PC-3 (cell line): ENCODE measurements around the gene SLC12A3. TPM values are rescaled to one million over a fixed set of nuclear protein-coding genes. Genes with fewer than 3 reads are reported as not detected.

Source experiments
- ATAC-seq: fragments of 200-7000 bp; cut with Tn5 transposase; 2 replicates; pipeline ENCODE4 v1.9.1; 2020; ENCODE audit warnings: mild to moderate bottlenecking, moderate library complexity
- BruUV-seq: library from RNA; stranded (reverse); fragments of 400-500 nt; replicated peaks from 2 replicates; lab custom pipeline; 2021; lab: Mats Ljungman, UMichigan
- CTCF ChIA-PET: fragments of 300-600 bp; sonication (Branson Sonifier 250); formaldehyde crosslinking; loops from one replicate; lab custom pipeline; 2022; ENCODE audit warnings: antibody characterized with exemption; lab: Charles Lee
- POLR2A ChIA-PET: fragments of 300-600 bp; sonication (Branson Sonifier 250); formaldehyde crosslinking; loops from one replicate; lab custom pipeline; 2022; ENCODE audit warnings: antibody characterized with exemption; ENCODE audit not compliant: unreplicated experiment; lab: Charles Lee
- DNase-seq: peaks from one replicate; pipeline ENCODE4 v3.0.0-alpha.2; 2015
- H2AFZ ChIP-seq: fragments of 300-600 bp; sonication (generic); 2 replicates; pipeline ENCODE4 v1.6.0; 2016; ENCODE audit warnings: antibody characterized with exemption, low read length
- H3F3A ChIP-seq: fragments of 300-600 bp; sonication (generic); one replicate; pipeline ENCODE4 v1.6.0; 2017; ENCODE audit warnings: antibody characterized with exemption, low read length, control low read depth, mild to moderate bottlenecking; ENCODE audit not compliant: unreplicated experiment
- H3K27ac ChIP-seq: fragments of 300-600 bp; sonication (generic); 2 replicates; pipeline ENCODE4 v1.5.1; 2016; ENCODE audit warnings: mild to moderate bottlenecking, low read length
- H3K27me3 ChIP-seq: fragments of 300-600 bp; sonication (generic); 2 replicates; pipeline ENCODE4 v1.6.1; 2016; ENCODE audit warnings: low read length, mixed read lengths
- H3K36me3 ChIP-seq: fragments of 300-600 bp; sonication (generic); 2 replicates; pipeline ENCODE4 v1.6.1; 2016; ENCODE audit warnings: low read depth, mixed run types, low read length, mixed read lengths
- H3K4me1 ChIP-seq: fragments of 300-600 bp; sonication (generic); 2 replicates; pipeline ENCODE4 v1.5.1; 2016; ENCODE audit warnings: low read length; ENCODE audit not compliant: insufficient read depth
- H3K4me2 ChIP-seq: fragments of 300-600 bp; sonication (generic); 2 replicates; pipeline ENCODE4 v1.6.0; 2016; ENCODE audit warnings: low read length
- H3K4me3 ChIP-seq: fragments of 300-600 bp; sonication (generic); 2 replicates; pipeline ENCODE4 v1.5.1; 2016; ENCODE audit warnings: mild to moderate bottlenecking, low read length, mixed read lengths
- H3K79me2 ChIP-seq: fragments of 300-600 bp; sonication (generic); 2 replicates; pipeline ENCODE4 v1.6.1; 2017; ENCODE audit warnings: low read length, mixed read lengths
- H3K9ac ChIP-seq: fragments of 300-600 bp; sonication (generic); 2 replicates; pipeline ENCODE4 v1.6.0; 2016; ENCODE audit warnings: mild to moderate bottlenecking, low read length
- H3K9me2 ChIP-seq: fragments of 300-600 bp; sonication (generic); replicated peaks from 2 replicates; pipeline ENCODE4 v1.6.1; 2016; ENCODE audit warnings: mixed run types, low read length, mixed read lengths
- H3K9me3 ChIP-seq: fragments of 300-600 bp; sonication (generic); 2 replicates; pipeline ENCODE4 v1.6.1; 2016; ENCODE audit warnings: low read length, mixed read lengths
- H4K20me1 ChIP-seq: fragments of 300-600 bp; sonication (generic); 2 replicates; pipeline ENCODE4 v1.6.1; 2016; ENCODE audit warnings: low read length, mixed read lengths
- EZH2 ChIP-seq: fragments of 300-600 bp; sonication (generic); IDR thresholded peaks from one replicate; pipeline ENCODE4 v1.6.1; 2017; ENCODE audit warnings: antibody characterized with exemption, mild to moderate bottlenecking, low read length; ENCODE audit not compliant: unreplicated experiment
- EZH2phosphoT487 ChIP-seq: fragments of 300-600 bp; sonication (generic); IDR thresholded peaks from 2 replicates; pipeline ENCODE4 v1.6.1; 2018; ENCODE audit warnings: mild to moderate bottlenecking, antibody characterized with exemption, low read length, borderline replicate concordance
- intact Hi-C: fragments of 100-400 bp; cut with micrococcal nuclease; formaldehyde crosslinking; loops from 2 replicates; pipeline ENCODE4 v1.9.0; 2023
- total RNA-seq: library from RNA; depleted of rRNA; stranded (reverse); fragments of >200 nt; gene quantifications from 2 replicates; pipeline ENCODE4 v1.2.3, GENCODE V29; 2014
- TF ChIP-seq, protein P1 (sequence below): fragments of 300-600 bp; sonication (generic); conservative IDR thresholded peaks from 2 replicates; pipeline ENCODE4 v1.5.1; 2017; ENCODE audit warnings: antibody characterized with exemption, low read depth, mild to moderate bottlenecking, low read length

Gene SLC12A3
- total RNA-seq, 1 experiment from 2014 or later: not detected

DNA sequence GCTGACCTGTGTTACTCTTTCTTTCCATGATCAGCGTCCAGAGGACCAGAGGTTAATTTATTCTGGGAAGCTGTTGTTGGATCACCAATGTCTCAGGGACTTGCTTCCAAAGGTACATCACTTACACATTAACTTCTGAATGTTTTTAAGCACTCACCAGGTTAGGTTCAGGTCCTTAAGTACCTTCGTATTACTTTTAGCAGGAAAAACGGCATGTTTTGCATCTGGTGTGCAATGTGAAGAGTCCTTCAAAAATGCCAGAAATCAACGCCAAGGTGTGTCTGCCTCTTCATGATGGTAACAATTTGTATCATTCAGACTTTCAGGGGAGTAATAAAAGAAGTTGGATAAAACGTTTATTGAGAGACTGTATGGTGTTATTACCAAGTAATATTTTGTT lies 70.2 kb downstream of the SLC12A3 start:
- Histone ChIP-seq H3K79me2 (peaks cover 43% of the 10 kb centered on the region), H3K27ac (no peak overlapping the region), H2AFZ (no peak overlapping the region), H3K9me3 (no peaks in the 10 kb centered on the region), H3K9me2 (no peaks in the 10 kb centered on the region), H3K9ac (no peak overlapping the region), H3K4me1 (peaks cover 18% of the 10 kb centered on the region), H3K27me3 (no peaks in the 10 kb centered on the region), H4K20me1 (peaks cover 49% of the 10 kb centered on the region), H3F3A (no peaks in the 10 kb centered on the region), H3K36me3 (peaks cover 52% of the 10 kb centered on the region), H3K4me3 (no peak overlapping the region), H3K4me2 (no peak overlapping the region)
- no TSS peak for BruUV-seq
- CTCF ChIA-PET: no interaction called here
- intact Hi-C loops: no loop called here
- POLR2A ChIA-PET: no interaction called here
- TF ChIP-seq EZH2 (no peak), EZH2phosphoT487 (no peak)
- TF ChIP-seq, protein P1, sequence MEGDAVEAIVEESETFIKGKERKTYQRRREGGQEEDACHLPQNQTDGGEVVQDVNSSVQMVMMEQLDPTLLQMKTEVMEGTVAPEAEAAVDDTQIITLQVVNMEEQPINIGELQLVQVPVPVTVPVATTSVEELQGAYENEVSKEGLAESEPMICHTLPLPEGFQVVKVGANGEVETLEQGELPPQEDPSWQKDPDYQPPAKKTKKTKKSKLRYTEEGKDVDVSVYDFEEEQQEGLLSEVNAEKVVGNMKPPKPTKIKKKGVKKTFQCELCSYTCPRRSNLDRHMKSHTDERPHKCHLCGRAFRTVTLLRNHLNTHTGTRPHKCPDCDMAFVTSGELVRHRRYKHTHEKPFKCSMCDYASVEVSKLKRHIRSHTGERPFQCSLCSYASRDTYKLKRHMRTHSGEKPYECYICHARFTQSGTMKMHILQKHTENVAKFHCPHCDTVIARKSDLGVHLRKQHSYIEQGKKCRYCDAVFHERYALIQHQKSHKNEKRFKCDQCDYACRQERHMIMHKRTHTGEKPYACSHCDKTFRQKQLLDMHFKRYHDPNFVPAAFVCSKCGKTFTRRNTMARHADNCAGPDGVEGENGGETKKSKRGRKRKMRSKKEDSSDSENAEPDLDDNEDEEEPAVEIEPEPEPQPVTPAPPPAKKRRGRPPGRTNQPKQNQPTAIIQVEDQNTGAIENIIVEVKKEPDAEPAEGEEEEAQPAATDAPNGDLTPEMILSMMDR: no peak
- DNase-seq (no peak), ATAC-seq (no peak)

- no TSS peak for BruUV-seq
- Histone ChIP-seq H3K4me3 (no peak overlapping the region), H4K20me1 (peaks cover 49% of the 10 kb centered on the region), H3K79me2 (peaks cover 43% of the 10 kb centered on the region), H3K4me2 (no peak overlapping the region), H3K4me1 (peaks cover 14% of the 10 kb centered on the region), H3K9me2 (no peaks in the 10 kb centered on the region), H2AFZ (no peak overlapping the region), H3K9me3 (no peaks in the 10 kb centered on the region), H3K36me3 (peaks cover 57% of the 10 kb centered on the region), H3F3A (no peaks in the 10 kb centered on the region), H3K9ac (no peak overlapping the region), H3K27ac (no peak overlapping the region), H3K27me3 (no peaks in the 10 kb centered on the region)
- intact Hi-C loops: no loop called here
- ATAC-seq: no peak
- no peak for TF ChIP-seq EZH2
- no peak for TF ChIP-seq EZH2phosphoT487
- TF ChIP-seq, protein P1: no peak
- ChIA-PET CTCF (no interaction called here), POLR2A (no interaction called here)
- no peak for DNase-seq
Observed at GRCh38 chr16:56936491-56936890, 71.5 kb downstream of the SLC12A3 start.

DNA sequence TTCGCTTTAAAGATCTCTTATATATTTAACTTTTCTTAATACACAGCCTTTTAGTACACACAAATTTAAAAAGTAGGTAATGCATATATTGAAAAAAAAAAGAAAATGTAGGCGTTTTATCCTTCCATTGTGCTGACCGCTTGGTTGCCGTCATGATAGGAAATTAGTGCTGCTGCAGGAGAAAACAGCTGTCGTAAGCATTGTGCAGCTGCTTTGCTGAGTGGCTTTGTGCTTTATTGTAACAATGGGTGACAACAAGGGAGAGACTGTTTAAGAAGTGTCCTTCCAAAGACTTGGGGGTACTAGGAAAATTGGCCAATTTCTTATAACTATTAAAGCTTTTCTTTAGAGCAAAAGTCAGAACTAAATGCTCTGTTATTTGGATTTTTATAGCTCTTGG lies 71.9 kb downstream of the SLC12A3 start:
- intact Hi-C loops: no loop called here
- Histone ChIP-seq H4K20me1 (peaks cover 49% of the 10 kb centered on the region), H3F3A (no peaks in the 10 kb centered on the region), H3K9me3 (no peaks in the 10 kb centered on the region), H3K4me1 (peaks cover 12% of the 10 kb centered on the region), H3K9ac (no peak overlapping the region), H3K36me3 (peaks cover 61% of the 10 kb centered on the region), H3K4me2 (no peak overlapping the region), H3K9me2 (no peaks in the 10 kb centered on the region), H3K27ac (no peak overlapping the region), H2AFZ (no peak overlapping the region), H3K27me3 (no peaks in the 10 kb centered on the region), H3K79me2 (peaks cover 43% of the 10 kb centered on the region), H3K4me3 (no peak overlapping the region)
- BruUV-seq: no TSS peak
- ChIA-PET POLR2A (no interaction called here), CTCF (no interaction called here)
- no peak for DNase-seq
- TF ChIP-seq, protein P1: no peak
- TF ChIP-seq EZH2phosphoT487: no peak
- TF ChIP-seq EZH2: no peak
- no peak for ATAC-seq
